ENCODE measurements around the gene ARID1B.

Gene ARID1B

GRCh38 chr6:157227202-157228166, 450.3 kb downstream of the ARID1B start:
- peak; percentile 30 for DNase-seq (ENCODE audit: low spot score)

GRCh38 chr6:157228426-157229131, 451.4 kb downstream of the ARID1B start:
- no peak for DNase-seq (ENCODE audit: low spot score)

GRCh38 chr6:157229132-157229618, 452.0 kb downstream of the ARID1B start:
- DNase-seq (ENCODE audit: low spot score) = no peak

- no peak for DNase-seq (ENCODE audit: low spot score)
These were observed 452.5 kb downstream of the ARID1B start for GRCh38 chr6:157229713-157230112.

- DNase-seq (ENCODE audit: low spot score) = no peak
These were observed 453.7 kb downstream of the ARID1B start for GRCh38 chr6:157230910-157231309.

- no peak for DNase-seq (ENCODE audit: low spot score)
These were observed 455.1 kb downstream of the ARID1B start for GRCh38 chr6:157232161-157232895.

- no peak for DNase-seq (ENCODE audit: low spot score)
These were observed 456.0 kb downstream of the ARID1B start for GRCh38 chr6:157233156-157233555.

- no peak for DNase-seq (ENCODE audit: low spot score)
These were observed 456.5 kb downstream of the ARID1B start for GRCh38 chr6:157233686-157234085.

- peak; percentile 33 for DNase-seq (ENCODE audit: low spot score)
These were observed 458.4 kb downstream of the ARID1B start for GRCh38 chr6:157235600-157236039.

- DNase-seq (ENCODE audit: low spot score) = no peak
These were observed 459.0 kb downstream of the ARID1B start for GRCh38 chr6:157236040-157236725.

GRCh38 chr6:157238346-157238745, 461.2 kb downstream of the ARID1B start:
- DNase-seq (ENCODE audit: low spot score) = no peak

GRCh38 chr6:157239148-157239547, 462.0 kb downstream of the ARID1B start:
- DNase-seq (ENCODE audit: low spot score) = no peak

- DNase-seq (ENCODE audit: low spot score) = no peak
These were observed 462.5 kb downstream of the ARID1B start for GRCh38 chr6:157239671-157240058.

- peak; percentile 17 for DNase-seq (ENCODE audit: low spot score)
These were observed 463.1 kb downstream of the ARID1B start for GRCh38 chr6:157240059-157240959.

GRCh38 chr6:157240960-157241311, 463.8 kb downstream of the ARID1B start:
- no peak for DNase-seq (ENCODE audit: low spot score)

GRCh38 chr6:157242791-157243190, 465.6 kb downstream of the ARID1B start:
- no peak for DNase-seq (ENCODE audit: low spot score)

GRCh38 chr6:157244175-157244574, 467.0 kb downstream of the ARID1B start:
- no peak for DNase-seq (ENCODE audit: low spot score)

- DNase-seq (ENCODE audit: low spot score) = no peak
These were observed 467.6 kb downstream of the ARID1B start for GRCh38 chr6:157244780-157245179.

GRCh38 chr6:157245436-157245835, 468.3 kb downstream of the ARID1B start:
- no peak for DNase-seq (ENCODE audit: low spot score)

GRCh38 chr6:157246048-157246630, 469.0 kb downstream of the ARID1B start:
- no peak for DNase-seq (ENCODE audit: low spot score)
